HCT116 (cell line): ENCODE measurements around the gene ITSN1. TPM values are rescaled to one million over a fixed set of nuclear protein-coding genes. Genes with fewer than 3 reads are reported as not detected.

Experiments used
- ATAC-seq: fragments of 200-7000 bp; cut with Tn5 transposase; 2 replicates; pipeline ENCODE4 v1.9.1; 2020; ENCODE audit warnings: mild to moderate bottlenecking, moderate library complexity
- BruUV-seq: library from RNA; stranded (reverse); fragments of 400-500 nt; replicated peaks from 2 replicates; lab custom pipeline; 2021; lab: Mats Ljungman, UMichigan
- CTCF ChIA-PET: fragments of 300-600 bp; sonication (Branson Sonifier 250); formaldehyde crosslinking; loops from one replicate; lab custom pipeline; 2021; ENCODE audit warnings: antibody characterized with exemption; lab: Charles Lee
- POLR2A ChIA-PET: fragments of 300-600, 350-600 bp; sonication (Branson Sonifier 250); formaldehyde crosslinking; loops from one replicate; lab custom pipeline; 2021; ENCODE audit warnings: antibody characterized with exemption; lab: Charles Lee
- RAD21 ChIA-PET, 2 experiments: fragments of 300-600 bp; sonication (Branson Sonifier 250); formaldehyde crosslinking; loops; one replicate each; lab custom pipeline; 2023; ENCODE audit warnings: low total read pairs in 2 of 2; ENCODE audit not compliant: uncharacterized antibody in 2 of 2, unreplicated experiment in 2 of 2, low non-redundant PET in 1 of 2; lab: Charles Lee
- DNase-seq: peaks from one replicate; pipeline ENCODE4 v3.0.0-alpha.2; 2010; ENCODE audit warnings: low read depth, low spot score
- H2AFZ ChIP-seq: fragments of 200-600 bp; shearing (Covaris generic), sonication (generic); 2 replicates; pipeline ENCODE4 v1.6.1; 2017; ENCODE audit warnings: low read depth, mixed run types, mixed read lengths, antibody characterized with exemption, low read length; ENCODE audit not compliant: poor library complexity, severe bottlenecking
- H3K27ac ChIP-seq: 2 replicates; pipeline ENCODE4 v1.5.1; 2012; ENCODE audit warnings: low read depth, low read length
- H3K27me3 ChIP-seq: fragments of 200-600 bp; sonication (generic); 2 replicates; pipeline ENCODE4 v1.6.1; 2016; ENCODE audit warnings: mixed run types, low read length, mixed read lengths; ENCODE audit not compliant: insufficient read depth
- H3K36me3 ChIP-seq, 2 experiments: fragments of 200-500 bp in 1 of 2; fragments of 200-600 bp in 1 of 2; sonication (Bioruptor generic) in 1 of 2; sonication (generic) in 1 of 2; 2 replicates each; pipeline versions ENCODE4 v1.5.1 to v1.6.1; 2014 to 2016; ENCODE audit warnings: low read length in 2 of 2, inconsistent platforms in 1 of 2, mixed read lengths in 1 of 2, mixed run types in 1 of 2; ENCODE audit not compliant: insufficient read depth in 2 of 2, control insufficient read depth in 1 of 2
- H3K4me1 ChIP-seq, 2 experiments: fragments of 200-600 bp in 1 of 2; sonication (generic) in 1 of 2; 2 replicates each; pipeline versions ENCODE4 v1.5.1 to v1.6.1; 2012 to 2017; ENCODE audit warnings: low read length in 2 of 2, inconsistent platforms in 1 of 2, mild to moderate bottlenecking in 1 of 2, mixed read lengths in 1 of 2, mixed run types in 1 of 2, moderate library complexity in 1 of 2; ENCODE audit not compliant: insufficient read depth in 2 of 2, control insufficient read depth in 1 of 2
- H3K4me2 ChIP-seq: fragments of 200-600 bp; sonication (generic); 2 replicates; pipeline ENCODE4 v1.6.1; 2017; ENCODE audit warnings: mixed run types, low read length, mixed read lengths
- H3K4me3 ChIP-seq, 2 experiments: fragments of 200-600 bp in 1 of 2; sonication (generic) in 1 of 2; replicated peaks in 1 of 2; 2 replicates each; pipeline ENCODE4 v1.5.1; 2011 to 2016; ENCODE audit warnings: low read length in 2 of 2, control low read depth in 1 of 2, low read depth in 1 of 2, mild to moderate bottlenecking in 1 of 2, mixed read lengths in 1 of 2, mixed run types in 1 of 2
- H3K79me2 ChIP-seq: fragments of 200-600 bp; sonication (generic); 2 replicates; pipeline ENCODE4 v1.6.1; 2017; ENCODE audit warnings: mild to moderate bottlenecking, mixed run types, low read length, moderate library complexity, mixed read lengths; ENCODE audit not compliant: insufficient read depth
- H3K9ac ChIP-seq: fragments of 200-600 bp; sonication (generic); 2 replicates; pipeline ENCODE4 v1.6.1; 2016; ENCODE audit warnings: low read length, mixed read lengths
- H3K9me2 ChIP-seq: fragments of 200-600 bp; sonication (generic), shearing (Covaris generic); 2 replicates; pipeline ENCODE4 v1.6.1; 2017; ENCODE audit warnings: mixed run types, mild to moderate bottlenecking, moderate library complexity; ENCODE audit not compliant: insufficient read depth
- H3K9me3 ChIP-seq, 2 experiments: fragments of 200-500 bp in 1 of 2; fragments of 200-600 bp in 1 of 2; sonication (Bioruptor generic) in 1 of 2; sonication (generic) in 1 of 2; 2 replicates each; pipeline ENCODE4 v1.6.1; 2014 to 2017; ENCODE audit warnings: low read length in 2 of 2, mixed read lengths in 2 of 2, inconsistent platforms in 1 of 2, low read depth in 1 of 2, mild to moderate bottlenecking in 1 of 2, mixed run types in 1 of 2, moderate library complexity in 1 of 2; ENCODE audit not compliant: control insufficient read depth in 1 of 2, insufficient read depth in 1 of 2
- H4K20me1 ChIP-seq: fragments of 200-600 bp; sonication (generic), shearing (Covaris generic); 2 replicates; pipeline ENCODE4 v1.6.1; 2017; ENCODE audit warnings: mixed run types, mild to moderate bottlenecking, moderate library complexity; ENCODE audit not compliant: insufficient read depth
- CBX3 ChIP-seq: IDR thresholded peaks from 2 replicates; pipeline ENCODE4 v1.6.1; 2012; ENCODE audit warnings: low read depth
- ELF1 ChIP-seq: IDR thresholded peaks from 2 replicates; pipeline ENCODE4 v1.6.1; 2012; ENCODE audit warnings: low read depth, borderline replicate concordance
- FOSL1 ChIP-seq: IDR thresholded peaks from 2 replicates; pipeline ENCODE4 v1.6.1; 2012; ENCODE audit warnings: low read depth
- POLR2AphosphoS5 ChIP-seq: IDR thresholded peaks from 2 replicates; pipeline ENCODE4 v1.6.1; 2011; ENCODE audit warnings: mild to moderate bottlenecking, low read depth, low read length, moderate library complexity
- RAD21 ChIP-seq: IDR thresholded peaks from 2 replicates; pipeline ENCODE4 v1.6.1; 2012; ENCODE audit warnings: low read depth, mild to moderate bottlenecking
- REST ChIP-seq: IDR thresholded peaks from 2 replicates; pipeline ENCODE4 v1.6.1; 2012; ENCODE audit warnings: low read depth
- SIN3A ChIP-seq: IDR thresholded peaks from 2 replicates; pipeline ENCODE4 v1.6.1; 2012; ENCODE audit warnings: low read depth
- YY1 ChIP-seq: IDR thresholded peaks from 2 replicates; pipeline ENCODE4 v1.6.1; 2011; ENCODE audit warnings: low read length, low read depth, moderate library complexity, mild to moderate bottlenecking; ENCODE audit not compliant: insufficient replicate concordance; ENCODE audit errors: extremely low read depth
- ZNF274 ChIP-seq: fragments of 200-500 bp; sonication (Bioruptor generic); IDR thresholded peaks from 2 replicates; pipeline ENCODE4 v1.6.1; 2014; ENCODE audit warnings: mild to moderate bottlenecking, low read depth, low read length, inconsistent platforms
- intact Hi-C: fragments of 100-400 bp; cut with micrococcal nuclease; formaldehyde crosslinking; loops from 2 replicates; pipeline ENCODE4 v1.10.0; 2022
- total RNA-seq: library from RNA; stranded (reverse); gene quantifications from one replicate; pipeline ENCODE4 v1.2.1, GENCODE V29; 2021; ENCODE audit not compliant: unreplicated experiment

Gene ITSN1
- total RNA-seq, 1 experiment from 2014 or later = 25.8 TPM

- no peak for TF ChIP-seq REST
- TF ChIP-seq ZNF274 = no peak
- TF ChIP-seq RAD21 = no peak
- TF ChIP-seq POLR2AphosphoS5 = no peak
- no peak for TF ChIP-seq CBX3
- no peak for TF ChIP-seq ELF1
- no peak for TF ChIP-seq SIN3A
- TF ChIP-seq YY1 = no peak
Observed at GRCh38 chr21:33688353-33688752, 46.1 kb downstream of the ITSN1 start (continued).

- Histone ChIP-seq H3K9ac (no peak overlapping the region), H3K27ac (no peak overlapping the region), H3K9me3 (no peaks in the 10 kb centered on the region), H3K4me2 (no peak overlapping the region), H3K9me2 (no peaks in the 10 kb centered on the region), H3K4me3 (no peak overlapping the region), H3K79me2 (peaks cover 46% of the 10 kb centered on the region), H3K4me1 (peaks cover 12 to 17% of the 10 kb centered on the region in 2 experiments), H3K27me3 (no peaks in the 10 kb centered on the region), H3K36me3 (no peaks in the 10 kb centered on the region), H4K20me1 (no peaks in the 10 kb centered on the region), H2AFZ (no peak overlapping the region)
- TF ChIP-seq FOSL1 = no peak
- DNase-seq = no peak
- ATAC-seq = no peak
- RAD21 ChIA-PET = no interaction called here
- no TSS peak for BruUV-seq
- intact Hi-C loops = no loop called here
- POLR2A ChIA-PET = interaction anchor here (0.7 kb wide), 1 partner anchor 134 kb away, joined by 3 read pairs; no protein-coding TSS in a partner anchor
- CTCF ChIA-PET = no interaction called here
Observed at GRCh38 chr21:33690874-33691273, 48.6 kb downstream of the ITSN1 start.
